OCI-LY1 (cell line): ENCODE results near the gene AP5S1.

ENCODE experiments used
- EZH2 ChIP-seq: fragments of 200-600 bp; sonication (generic), shearing (Covaris generic); IDR thresholded peaks from 2 replicates; pipeline ENCODE4 v1.8.0; 2017; ENCODE audit warnings: borderline replicate concordance, mixed run types, mild to moderate bottlenecking, antibody characterized with exemption, low read length, moderate library complexity, mixed read lengths
- TF ChIP-seq, protein P1 (sequence below): fragments of 200-600 bp; sonication (generic), shearing (Covaris generic); IDR thresholded peaks from 2 replicates; pipeline ENCODE4 v1.5.1; 2017; ENCODE audit warnings: mild to moderate bottlenecking, antibody characterized with exemption, low read length, moderate library complexity, mixed read lengths

DNA sequence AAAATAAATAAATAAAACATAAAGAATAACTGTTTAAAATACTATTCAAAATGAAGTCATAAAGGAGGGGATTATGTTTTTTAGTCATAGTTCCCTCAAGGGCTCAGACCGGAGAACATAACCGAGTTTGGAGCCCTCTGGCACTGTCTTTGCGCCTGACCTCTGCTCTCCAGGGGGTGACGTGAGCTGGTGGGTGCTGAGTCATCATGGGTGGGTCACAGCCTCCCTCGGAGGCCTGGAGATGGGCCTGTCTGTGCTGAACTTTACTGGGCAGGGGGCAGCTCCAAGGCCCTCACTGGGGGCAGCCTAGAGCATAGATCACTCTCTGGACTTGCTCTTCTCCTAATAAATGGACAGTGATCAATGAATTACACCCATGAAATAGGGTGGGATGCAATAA, 23.1 kb downstream of the AP5S1 start:
- TF ChIP-seq, protein P1, sequence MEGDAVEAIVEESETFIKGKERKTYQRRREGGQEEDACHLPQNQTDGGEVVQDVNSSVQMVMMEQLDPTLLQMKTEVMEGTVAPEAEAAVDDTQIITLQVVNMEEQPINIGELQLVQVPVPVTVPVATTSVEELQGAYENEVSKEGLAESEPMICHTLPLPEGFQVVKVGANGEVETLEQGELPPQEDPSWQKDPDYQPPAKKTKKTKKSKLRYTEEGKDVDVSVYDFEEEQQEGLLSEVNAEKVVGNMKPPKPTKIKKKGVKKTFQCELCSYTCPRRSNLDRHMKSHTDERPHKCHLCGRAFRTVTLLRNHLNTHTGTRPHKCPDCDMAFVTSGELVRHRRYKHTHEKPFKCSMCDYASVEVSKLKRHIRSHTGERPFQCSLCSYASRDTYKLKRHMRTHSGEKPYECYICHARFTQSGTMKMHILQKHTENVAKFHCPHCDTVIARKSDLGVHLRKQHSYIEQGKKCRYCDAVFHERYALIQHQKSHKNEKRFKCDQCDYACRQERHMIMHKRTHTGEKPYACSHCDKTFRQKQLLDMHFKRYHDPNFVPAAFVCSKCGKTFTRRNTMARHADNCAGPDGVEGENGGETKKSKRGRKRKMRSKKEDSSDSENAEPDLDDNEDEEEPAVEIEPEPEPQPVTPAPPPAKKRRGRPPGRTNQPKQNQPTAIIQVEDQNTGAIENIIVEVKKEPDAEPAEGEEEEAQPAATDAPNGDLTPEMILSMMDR, result no peak
- TF ChIP-seq EZH2, result no peak
